Mucosa of descending colon (tissue), 3 donors: ENCODE results near the gene F2RL3. TPM values are rescaled to one million over a fixed set of nuclear protein-coding genes. Genes with fewer than 3 reads are reported as not detected.
"Not testable (repeated sequence)": the region's sequence is repeated elsewhere in the genome, so short reads cannot be mapped to it uniquely, and the experiment has no call there.

Source experiments
- ATAC-seq: fragments of 200-7000 bp; cut with Tn5 transposase; one replicate; pipeline ENCODE4 v1.9.1; 2020; ENCODE audit warnings: mild to moderate bottlenecking, moderate library complexity
- DNase-seq, 3 donors: peaks; one replicate each; pipeline ENCODE4 v3.0.0-alpha.2; 2020
- H3K36me3 ChIP-seq: fragments of 200-600 bp; one replicate; pipeline ENCODE4 v1.8.0; 2021; ENCODE audit warnings: low read depth, mild to moderate bottlenecking
- H3K4me1 ChIP-seq: fragments of 200-600 bp; one replicate; pipeline ENCODE4 v1.8.0; 2021; ENCODE audit warnings: low read depth, mild to moderate bottlenecking
- H3K4me3 ChIP-seq: fragments of 200-600 bp; one replicate; pipeline ENCODE4 v1.8.0; 2021; ENCODE audit warnings: mild to moderate bottlenecking
- H3K9me3 ChIP-seq: fragments of 200-600 bp; one replicate; pipeline ENCODE4 v1.8.0; 2021; ENCODE audit warnings: mild to moderate bottlenecking
- CTCF ChIP-seq: fragments of 200-600 bp; IDR thresholded peaks from one replicate; pipeline ENCODE4 v1.8.0; 2022; ENCODE audit warnings: antibody characterized with exemption, mild to moderate bottlenecking
- intact Hi-C, 2 donors: fragments of 100-400 bp; cut with DNase I in 1 of 2; cut with micrococcal nuclease in 1 of 2; formaldehyde crosslinking; loops; one replicate each; pipeline versions ENCODE4 v1.11.0 to v1.11.1; 2022; cut with DNase I, micrococcal nuclease
- total RNA-seq, 3 donors: library from RNA; stranded (reverse); fragmentation: NEBNext Ultra II Directional in 2 of 3; extraction: Animal tissue kit (Norgen Biotek cat#: 25700) in 2 of 3; gene quantifications; one replicate each; pipeline versions ENCODE4 v1.2.1 to v1.2.4, GENCODE V29; 2021 to 2023
- donor health status: DM: no; HTN: no; CAD: no; lungs with moderate emphysema.
- donor health status: DM: no; HTN: no; CAD: no.
- donor health status: DM: no; HTN: yes; CAD: no.

The F2RL3 gene
- total RNA-seq, 3 donors from 2014 or later: 0.38 to 2.0 (median 1.6) TPM

GRCh38 chr19:16869331-16869972 lies 19.3 kb upstream of the F2RL3 start:
- Histone ChIP-seq H3K4me3 (no peak overlapping the region), H3K4me1 (no peaks in the 10 kb centered on the region), H3K9me3 (no peaks in the 10 kb centered on the region), H3K36me3 (no peaks in the 10 kb centered on the region)
- ATAC-seq (no peak), DNase-seq (no peak)
- intact Hi-C loops: no loop called here
- no peak for TF ChIP-seq CTCF

DNA sequence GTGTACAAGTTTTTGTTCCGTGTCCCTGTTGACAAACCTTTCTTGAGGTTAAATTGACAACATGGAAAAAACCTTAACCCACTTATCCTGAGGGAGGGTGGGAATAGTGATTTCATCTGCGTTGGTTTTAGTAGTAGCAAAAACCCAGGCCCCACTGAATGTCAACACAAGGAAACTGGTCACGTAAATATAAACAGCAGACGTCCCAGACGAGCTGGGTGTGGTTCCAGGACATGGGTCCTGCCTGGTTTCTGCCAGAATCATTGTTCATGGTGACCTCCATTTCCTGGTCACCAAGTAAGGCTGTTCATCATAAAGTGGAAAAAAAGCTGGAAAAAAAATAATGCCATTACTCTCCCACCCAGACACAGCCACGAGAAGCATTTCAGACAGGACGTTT lies 16.9 kb upstream of the F2RL3 start:
- H3K9me3 ChIP-seq: no peaks in the 10 kb centered on the region
- intact Hi-C loops: no loop called here
- H3K4me3 ChIP-seq: no peak overlapping the region
- DNase-seq (peak in 1 of 3 donors; percentile 43), ATAC-seq (peak; percentile 78)
- TF ChIP-seq CTCF: no peak
- no peaks in the 10 kb centered on the region for H3K36me3 ChIP-seq
- H3K4me1 ChIP-seq: no peaks in the 10 kb centered on the region

- DNase-seq (no peak), ATAC-seq (no peak)
- Histone ChIP-seq H3K36me3 (no peaks in the 10 kb centered on the region), H3K4me1 (no peaks in the 10 kb centered on the region), H3K9me3 (no peaks in the 10 kb centered on the region), H3K4me3 (no peak overlapping the region)
- intact Hi-C loops: no loop called here
- TF ChIP-seq CTCF: no peak
These were observed 16.1 kb upstream of the F2RL3 start for GRCh38 chr19:16872728-16873127.

GRCh38 chr19:16873594-16873993 lies 15.2 kb upstream of the F2RL3 start:
- ATAC-seq (peak; percentile 32), DNase-seq (no peak)
- Histone ChIP-seq H3K4me3 (no peak overlapping the region), H3K9me3 (no peaks in the 10 kb centered on the region), H3K36me3 (no peaks in the 10 kb centered on the region), H3K4me1 (no peaks in the 10 kb centered on the region)
- TF ChIP-seq CTCF: no peak
- intact Hi-C loops: no loop called here

- Histone ChIP-seq H3K9me3 (no peaks in the 10 kb centered on the region), H3K4me3 (no peak overlapping the region), H3K36me3 (no peaks in the 10 kb centered on the region), H3K4me1 (no peaks in the 10 kb centered on the region)
- no peak for TF ChIP-seq CTCF
- no peak for DNase-seq
- ATAC-seq: no peak
- intact Hi-C loops: no loop called here
These were observed 14.4 kb upstream of the F2RL3 start for GRCh38 chr19:16874250-16874977.

DNA sequence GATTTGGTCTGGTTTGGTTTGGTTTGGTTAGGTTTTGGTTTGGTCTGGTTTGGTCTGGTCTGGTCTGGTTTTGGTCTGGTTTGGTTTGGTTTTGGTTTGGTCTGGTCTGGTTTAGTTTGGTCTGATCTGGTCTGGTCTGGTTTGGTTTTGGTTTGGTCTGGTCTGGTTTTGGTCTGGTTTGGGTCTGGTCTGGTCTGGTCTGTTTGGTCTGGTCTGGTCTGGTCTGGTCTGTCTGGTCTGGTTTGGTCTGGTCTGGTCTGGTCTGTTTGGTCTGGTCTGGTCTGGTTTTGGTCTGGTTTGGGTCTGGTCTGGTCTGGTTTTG lies 13.9 kb upstream of the F2RL3 start:
- H3K36me3 ChIP-seq, ATAC-seq, H3K4me3 ChIP-seq, intact Hi-C loops, H3K9me3 ChIP-seq, DNase-seq, H3K4me1 ChIP-seq: not testable (repeated sequence)
